ENCODE measurements around the gene ADGRF3.
"Not testable (repeated sequence)": the region's sequence is repeated elsewhere in the genome, so short reads cannot be mapped to it uniquely, and the experiment has no call there.

ADGRF3 gene

GRCh38 chr2:26346454-26347053 is at the start of gene ADGRF3:
TSS of gene ADGRF3 (minus strand) at chr2:26346789. CDS start at chr2:26346234, 555 bp downstream.
- DNase-seq, result peak; percentile 70 to 83
- TF ChIP-seq GATA1 (IDR thresholded peaks at IDR 0.05; ENCODE audit: low read depth, low read length), result no peak
- no peak for TF ChIP-seq POLR2A (IDR thresholded peaks at IDR 0.05; ENCODE audit: low read length)

DNA sequence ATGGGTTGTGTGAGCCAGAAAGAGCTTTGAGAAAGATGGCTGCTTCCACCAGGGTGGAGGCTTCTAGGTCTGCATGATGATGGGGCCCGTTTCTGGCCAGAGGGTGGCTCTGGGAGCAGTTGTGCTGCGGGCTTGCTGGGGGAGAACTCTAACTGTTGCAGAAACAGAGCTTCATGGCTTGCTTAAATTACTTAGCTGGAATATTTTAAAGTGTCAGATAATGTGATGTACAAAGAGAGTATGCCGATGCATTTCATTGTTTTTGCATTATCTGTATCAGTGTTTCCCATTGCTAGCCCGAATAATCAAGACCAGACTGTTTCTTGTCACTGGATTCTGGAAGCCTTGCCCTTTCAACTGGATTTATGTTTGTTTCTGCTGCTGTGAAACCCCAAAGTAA is 48.8 kb upstream of the ADGRF3 start:
- TF ChIP-seq POLR2A (IDR thresholded peaks at IDR 0.05; ENCODE audit: low read length), result no peak
- TF ChIP-seq GATA1 (IDR thresholded peaks at IDR 0.05; ENCODE audit: low read depth, low read length), result no peak
- DNase-seq, result no peak

DNA sequence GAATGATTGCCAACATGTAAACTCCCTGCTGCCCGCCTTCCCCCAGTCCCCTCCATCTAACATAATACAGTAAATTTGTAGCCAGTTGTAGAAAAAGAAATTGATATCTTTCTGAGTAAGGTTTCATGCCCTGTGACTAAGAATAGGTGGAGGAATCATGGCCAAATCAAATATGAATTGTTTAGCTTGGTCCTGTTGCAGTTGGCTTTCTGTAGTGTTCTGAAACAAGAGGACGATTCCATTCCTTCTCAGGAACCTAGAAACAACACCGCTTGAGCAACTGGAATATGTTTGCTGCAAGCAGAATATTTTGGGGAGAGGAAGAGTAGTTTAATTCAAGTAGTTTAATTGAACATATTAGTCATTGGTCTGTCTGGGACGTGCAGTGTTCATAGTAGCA is 48.1 kb upstream of the ADGRF3 start:
- TF ChIP-seq POLR2A (IDR thresholded peaks at IDR 0.05; ENCODE audit: low read length) (no peak), GATA1 (IDR thresholded peaks at IDR 0.05; ENCODE audit: low read depth, low read length) (no peak)
- DNase-seq, result no peak

DNA sequence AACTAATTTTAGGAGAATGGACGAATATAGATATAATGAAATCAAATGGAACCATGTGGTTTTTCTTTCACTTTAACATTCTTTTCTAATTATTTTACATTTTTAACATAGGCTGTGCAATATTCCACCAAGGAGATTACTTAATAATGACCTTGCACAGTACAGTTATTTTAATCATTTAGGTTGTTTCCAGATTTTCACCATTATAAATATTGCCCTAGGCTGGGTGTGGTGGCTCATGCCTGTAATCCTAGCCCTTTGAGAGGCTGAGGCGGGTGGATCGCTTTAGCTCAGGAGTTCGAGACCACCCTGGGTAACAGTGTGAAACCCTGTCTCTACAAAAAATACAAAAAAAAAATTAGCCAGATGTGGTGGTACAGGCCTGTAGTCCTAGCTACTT is 40.6 kb upstream of the ADGRF3 start:
- TF ChIP-seq GATA1 (IDR thresholded peaks at IDR 0.05; ENCODE audit: low read depth, low read length) (no peak), POLR2A (IDR thresholded peaks at IDR 0.05; ENCODE audit: low read length) (no peak)

DNA sequence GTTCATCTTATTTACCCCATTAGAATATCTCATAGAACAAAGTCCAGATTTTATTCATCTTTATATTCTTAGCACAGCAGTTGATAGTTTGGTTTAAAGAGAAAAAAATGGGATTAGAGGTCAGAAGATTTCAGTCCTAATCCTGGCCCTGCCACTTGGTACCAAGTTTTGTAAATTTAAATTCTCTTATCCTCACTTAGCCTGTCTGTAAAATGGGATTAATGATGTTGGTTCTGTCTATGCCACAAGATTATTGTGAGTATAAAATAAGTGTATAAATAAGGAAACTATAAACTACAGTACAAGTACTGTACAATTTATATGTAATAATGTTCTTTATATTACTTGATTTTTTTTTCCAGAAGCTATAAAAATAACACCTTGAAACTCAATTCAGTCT is 38.0 kb upstream of the ADGRF3 start:
- TF ChIP-seq GATA1 (IDR thresholded peaks at IDR 0.05; ENCODE audit: low read depth, low read length), result no peak
- TF ChIP-seq POLR2A (IDR thresholded peaks at IDR 0.05; ENCODE audit: low read length), result no peak
- no peak for DNase-seq

More for the DNA sequence above, 40.6 kb upstream of the ADGRF3 start:
- no peak for DNase-seq

- DNase-seq, result no peak
- TF ChIP-seq GATA1 (IDR thresholded peaks at IDR 0.05; ENCODE audit: low read depth, low read length) (no peak), POLR2A (IDR thresholded peaks at IDR 0.05; ENCODE audit: low read length) (no peak)
These were observed 37.6 kb upstream of the ADGRF3 start for GRCh38 chr2:26384183-26384582.

DNA sequence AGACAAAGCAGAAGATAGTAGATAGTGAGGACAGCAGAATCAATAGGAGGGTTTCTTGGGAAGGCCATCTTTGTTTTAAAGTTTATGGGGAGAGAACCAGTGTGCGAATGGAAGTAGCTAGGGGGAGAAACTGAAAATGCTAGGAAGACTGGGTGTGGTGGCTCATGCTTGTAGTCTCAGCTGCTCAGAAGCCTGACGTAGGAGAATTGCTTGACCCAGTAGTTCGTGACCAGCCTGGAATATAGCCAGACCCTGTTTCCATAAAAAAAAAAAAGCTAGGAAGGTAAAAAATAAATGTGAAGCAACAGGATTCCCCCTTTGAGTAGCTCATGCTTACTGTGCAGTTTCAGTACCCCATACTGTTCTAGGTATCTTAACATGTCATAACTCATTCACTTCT is 36.0 kb upstream of the ADGRF3 start:
- TF ChIP-seq GATA1 (IDR thresholded peaks at IDR 0.05; ENCODE audit: low read depth, low read length) (no peak), POLR2A (IDR thresholded peaks at IDR 0.05; ENCODE audit: low read length) (no peak)
- DNase-seq, result no peak

DNA sequence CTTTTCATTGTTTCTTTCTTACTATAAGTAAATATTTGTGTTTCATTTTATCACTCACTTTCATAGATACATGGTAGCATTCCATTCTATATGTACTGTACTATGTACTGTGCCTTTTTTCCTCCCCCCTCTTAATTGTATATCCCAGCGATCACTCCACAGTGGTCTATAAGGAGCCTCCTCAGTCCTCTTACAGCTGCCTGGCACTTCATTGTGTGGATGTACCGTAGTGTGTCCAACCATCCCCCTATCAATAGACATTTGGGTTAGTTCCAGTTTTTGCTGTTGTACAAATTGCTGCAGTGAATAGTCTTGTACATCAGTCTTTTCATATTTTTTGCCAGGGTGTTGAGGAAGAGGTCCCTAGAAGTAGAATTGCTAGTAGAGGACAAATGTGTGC is 33.7 kb upstream of the ADGRF3 start:
- DNase-seq, result no peak
- TF ChIP-seq GATA1 (IDR thresholded peaks at IDR 0.05; ENCODE audit: low read depth, low read length) (no peak), POLR2A (IDR thresholded peaks at IDR 0.05; ENCODE audit: low read length) (no peak)

DNA sequence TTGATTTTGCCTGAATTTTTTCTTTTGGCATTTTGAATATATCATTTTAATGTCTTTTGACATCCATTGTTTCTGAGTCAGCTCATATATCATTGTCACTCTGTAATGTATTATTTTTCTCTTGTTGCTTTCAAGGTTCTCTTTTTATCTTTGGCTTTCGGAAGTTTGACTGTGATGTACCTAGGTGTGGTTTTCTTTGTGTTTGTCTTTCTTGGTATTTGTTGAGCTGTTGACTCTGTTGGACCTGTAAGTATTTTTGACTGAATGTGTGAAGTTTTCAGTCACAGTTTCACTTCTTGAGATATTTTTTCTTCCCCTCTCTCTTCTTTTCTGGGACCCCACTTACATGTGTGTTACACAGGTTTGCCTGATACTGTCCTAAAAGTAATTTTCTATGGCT is 30.2 kb upstream of the ADGRF3 start:
- DNase-seq, result no peak
- TF ChIP-seq POLR2A (IDR thresholded peaks at IDR 0.05; ENCODE audit: low read length), result no peak
- TF ChIP-seq GATA1 (IDR thresholded peaks at IDR 0.05; ENCODE audit: low read depth, low read length), result no peak

DNA sequence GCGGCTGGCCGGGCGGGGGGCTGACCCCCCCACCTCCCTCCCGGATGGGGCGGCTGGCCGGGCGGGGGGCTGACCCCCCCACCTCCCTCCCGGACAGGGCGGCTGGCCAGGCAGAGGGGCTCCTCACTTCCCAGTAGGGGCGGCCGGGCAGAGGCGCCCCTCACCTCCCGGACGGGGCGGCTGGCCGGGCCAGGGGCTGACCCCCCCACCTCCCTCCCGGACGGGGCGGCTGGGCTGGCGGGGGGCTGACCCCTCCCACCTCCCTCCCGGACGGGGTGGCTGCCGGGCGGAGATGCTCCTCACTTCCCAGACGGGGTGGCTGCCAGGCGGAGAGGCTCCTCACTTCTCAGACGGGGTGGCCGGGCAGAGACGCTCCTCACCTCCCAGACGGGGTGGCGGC is 24.3 kb upstream of the ADGRF3 start:
- DNase-seq, result not testable (repeated sequence)

- not testable (repeated sequence) for DNase-seq
These were observed 23.1 kb upstream of the ADGRF3 start for GRCh38 chr2:26369664-26370063.

GRCh38 chr2:26366957-26367356 is 20.4 kb upstream of the ADGRF3 start:
- TF ChIP-seq POLR2A (IDR thresholded peaks at IDR 0.05; ENCODE audit: low read length) (no peak), GATA1 (IDR thresholded peaks at IDR 0.05; ENCODE audit: low read depth, low read length) (no peak)
- DNase-seq, result no peak

GRCh38 chr2:26364669-26365068 is 18.1 kb upstream of the ADGRF3 start:
- DNase-seq, result no peak
- no peak for TF ChIP-seq GATA1 (IDR thresholded peaks at IDR 0.05; ENCODE audit: low read depth, low read length)
- no peak for TF ChIP-seq POLR2A (IDR thresholded peaks at IDR 0.05; ENCODE audit: low read length)

GRCh38 chr2:26363958-26364357 is 17.4 kb upstream of the ADGRF3 start:
- TF ChIP-seq GATA1 (IDR thresholded peaks at IDR 0.05; ENCODE audit: low read depth, low read length) (no peak), POLR2A (IDR thresholded peaks at IDR 0.05; ENCODE audit: low read length) (no peak)
- no peak for DNase-seq

GRCh38 chr2:26363323-26363722 is 16.7 kb upstream of the ADGRF3 start:
- peak; percentile 19 to 36 for DNase-seq

GRCh38 chr2:26359886-26360473 is 13.4 kb upstream of the ADGRF3 start:
- TF ChIP-seq POLR2A (IDR thresholded peaks at IDR 0.05; ENCODE audit: low read length), result no peak
- TF ChIP-seq GATA1 (IDR thresholded peaks at IDR 0.05; ENCODE audit: low read depth, low read length), result no peak
- no peak for DNase-seq

More at GRCh38 chr2:26363323-26363722, 16.7 kb upstream of the ADGRF3 start:
- TF ChIP-seq POLR2A (IDR thresholded peaks at IDR 0.05; ENCODE audit: low read length) (no peak), GATA1 (IDR thresholded peaks at IDR 0.05; ENCODE audit: low read depth, low read length) (no peak)
